ENCODE data around the gene EPHB3.
A peak's percentile ranks its signal among the peaks of the same experiment; 100 is the strongest.

Gene EPHB3

GRCh38 chr3:184561061-184561912 lies at the start of gene EPHB3:
Gene EPHB3, plus strand, starts transcription at chr3:184561785. Its CDS starts 451 bp downstream, at chr3:184562236.
- peak; percentile 100 for DNase-seq

DNA sequence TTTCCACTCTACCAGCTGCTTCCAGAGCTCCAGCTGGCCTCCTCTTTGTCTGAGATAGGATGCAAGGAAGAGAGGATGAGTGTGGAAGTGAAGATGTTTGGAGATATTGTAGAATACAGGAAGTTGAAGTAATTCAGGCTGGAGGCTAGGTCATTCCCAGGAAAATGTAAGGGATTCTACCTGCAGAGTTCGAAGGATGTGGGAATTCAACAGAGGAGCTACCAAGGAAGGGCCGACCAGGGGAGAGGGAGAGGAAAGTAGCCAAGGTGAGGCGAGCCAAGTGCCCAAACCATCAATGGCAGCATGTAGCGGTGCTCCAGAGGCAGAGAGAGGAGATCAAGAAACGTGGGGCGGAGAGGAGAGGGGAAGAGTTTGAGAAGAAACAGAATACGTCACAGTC lies 49.0 kb upstream of the EPHB3 start:
- DNase-seq = no peak

- peak; percentile 90 for DNase-seq
Measured at GRCh38 chr3:184513276-184514170, 48.1 kb upstream of the EPHB3 start.

DNA sequence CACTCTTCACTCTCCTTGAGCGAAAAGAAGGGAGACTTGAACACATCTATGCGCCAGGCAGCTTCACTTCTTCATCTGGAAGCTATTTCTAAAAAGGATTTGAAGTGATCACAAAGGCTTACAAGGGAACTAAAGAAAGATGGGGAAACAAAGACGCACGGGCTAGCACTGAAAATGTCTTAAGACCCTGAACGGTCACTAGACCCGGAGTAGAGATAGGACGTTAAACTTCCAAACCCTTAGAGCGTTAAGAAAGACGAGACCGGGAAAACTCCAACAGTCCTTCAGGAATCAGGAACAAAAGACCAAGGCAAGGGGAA lies 47.5 kb upstream of the EPHB3 start:
- no peak for DNase-seq

- DNase-seq = peak; percentile 38
Measured at GRCh38 chr3:184523825-184524615, 37.6 kb upstream of the EPHB3 start.

- DNase-seq = peak; percentile 45
Measured at GRCh38 chr3:184524981-184525336, 36.6 kb upstream of the EPHB3 start.

- peak; percentile 61 for DNase-seq
Measured at GRCh38 chr3:184525337-184526087, 36.1 kb upstream of the EPHB3 start.

GRCh38 chr3:184526088-184526433 lies 35.5 kb upstream of the EPHB3 start:
- DNase-seq = no peak

DNA sequence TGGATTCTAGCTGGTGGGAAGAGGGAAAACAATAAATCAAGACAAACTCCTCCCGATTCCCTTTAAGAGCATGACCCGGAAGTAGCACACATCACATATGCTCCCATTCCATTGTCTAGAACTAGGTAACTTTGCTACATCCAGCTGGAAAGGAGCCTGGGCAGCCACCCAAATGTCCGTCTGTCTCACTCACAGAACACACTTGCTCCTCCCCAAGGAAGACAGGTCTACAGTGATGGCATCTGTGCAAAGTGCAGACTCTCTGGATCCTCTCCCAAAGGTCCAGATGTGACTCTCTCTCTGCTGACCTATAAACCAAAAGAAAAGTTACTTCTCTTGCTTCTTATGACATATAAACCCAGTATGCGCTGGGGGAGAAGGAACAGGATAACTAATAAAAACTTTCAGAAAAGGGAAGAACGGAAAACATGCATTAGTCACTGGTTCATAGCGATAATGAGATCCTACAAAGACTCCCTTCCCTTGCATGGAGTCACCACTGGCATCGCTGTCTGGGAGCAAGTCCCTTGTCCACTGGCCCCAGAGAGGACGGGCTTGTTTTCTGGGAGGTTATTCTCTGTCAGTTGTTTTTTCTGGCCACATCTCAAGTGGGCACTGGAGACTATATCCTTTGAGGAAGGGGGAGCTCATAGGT lies 29.8 kb upstream of the EPHB3 start:
- no peak for DNase-seq

DNA sequence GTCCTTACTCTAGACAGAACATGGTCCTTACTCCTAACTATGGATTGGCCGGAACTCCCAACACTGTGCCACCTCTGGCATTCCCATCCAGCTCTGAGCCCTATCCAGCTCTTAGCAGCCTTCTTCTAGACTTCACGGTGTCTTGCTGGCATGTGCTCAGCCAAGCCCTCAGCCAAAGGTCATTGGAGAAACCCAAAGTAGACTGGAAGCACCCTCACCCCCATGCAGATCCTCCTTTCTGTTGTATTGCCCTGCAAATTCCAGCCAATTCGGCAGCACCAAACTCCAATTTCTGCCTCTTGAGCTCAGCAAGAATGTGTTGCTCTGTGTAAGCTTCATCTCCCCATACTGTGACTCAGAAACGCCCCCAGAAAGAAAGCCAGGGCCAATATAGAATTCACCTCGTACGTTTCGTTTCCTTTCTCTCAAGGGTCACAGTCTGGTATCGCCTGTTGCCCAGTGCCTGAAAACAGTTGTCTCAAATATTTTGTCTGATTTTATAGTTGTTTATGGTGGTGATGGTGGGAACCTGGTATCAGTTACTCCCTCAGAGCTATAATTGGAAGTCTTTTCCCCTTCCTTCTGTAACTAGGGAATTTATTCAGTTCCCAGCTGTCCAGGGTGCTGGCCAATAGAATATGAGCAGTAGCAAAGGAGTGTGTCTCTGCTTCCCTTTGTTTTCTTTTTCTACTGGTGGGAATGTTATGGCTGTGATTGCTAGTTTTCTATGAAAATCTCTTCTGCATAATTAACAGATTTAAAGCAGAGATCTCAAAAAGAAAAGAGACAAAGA lies 28.4 kb upstream of the EPHB3 start:
- DNase-seq = no peak

DNA sequence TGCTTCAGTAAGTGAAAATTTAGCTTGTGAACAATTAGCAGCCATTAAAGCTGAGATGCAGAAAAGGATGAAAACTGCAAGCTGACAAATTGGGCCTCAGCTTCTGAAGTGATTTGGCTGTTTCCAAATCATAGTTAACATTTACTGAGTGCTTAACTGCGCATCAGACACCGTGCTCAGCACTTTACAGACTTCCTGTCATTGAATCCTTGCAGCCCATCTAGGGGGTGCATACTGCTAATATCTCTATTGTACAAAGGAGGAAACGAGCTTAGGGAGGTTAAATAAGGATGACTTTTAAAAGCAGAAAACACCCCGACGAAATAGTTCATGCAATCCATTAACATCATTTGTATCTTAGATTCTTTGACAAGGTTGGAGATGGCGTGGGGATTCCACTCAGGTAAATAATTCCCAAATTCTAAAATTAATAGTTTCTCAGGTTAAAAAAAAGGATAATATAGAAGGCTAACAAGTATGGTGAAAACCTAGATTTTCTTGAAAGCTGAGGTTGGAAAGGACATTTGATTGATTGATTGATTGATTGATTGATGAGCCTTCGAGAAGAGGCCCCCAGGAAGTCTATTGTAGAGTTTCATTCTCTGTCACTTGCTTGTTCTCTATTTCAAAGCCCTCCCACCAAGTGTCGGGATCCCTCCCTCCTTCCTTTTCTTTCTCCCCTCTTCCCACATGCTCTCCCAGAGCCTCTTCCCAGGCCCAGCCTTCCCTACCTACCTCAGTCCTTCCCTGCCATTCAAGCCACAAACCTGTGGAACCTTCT lies 23.5 kb upstream of the EPHB3 start:
- DNase-seq = no peak

DNA sequence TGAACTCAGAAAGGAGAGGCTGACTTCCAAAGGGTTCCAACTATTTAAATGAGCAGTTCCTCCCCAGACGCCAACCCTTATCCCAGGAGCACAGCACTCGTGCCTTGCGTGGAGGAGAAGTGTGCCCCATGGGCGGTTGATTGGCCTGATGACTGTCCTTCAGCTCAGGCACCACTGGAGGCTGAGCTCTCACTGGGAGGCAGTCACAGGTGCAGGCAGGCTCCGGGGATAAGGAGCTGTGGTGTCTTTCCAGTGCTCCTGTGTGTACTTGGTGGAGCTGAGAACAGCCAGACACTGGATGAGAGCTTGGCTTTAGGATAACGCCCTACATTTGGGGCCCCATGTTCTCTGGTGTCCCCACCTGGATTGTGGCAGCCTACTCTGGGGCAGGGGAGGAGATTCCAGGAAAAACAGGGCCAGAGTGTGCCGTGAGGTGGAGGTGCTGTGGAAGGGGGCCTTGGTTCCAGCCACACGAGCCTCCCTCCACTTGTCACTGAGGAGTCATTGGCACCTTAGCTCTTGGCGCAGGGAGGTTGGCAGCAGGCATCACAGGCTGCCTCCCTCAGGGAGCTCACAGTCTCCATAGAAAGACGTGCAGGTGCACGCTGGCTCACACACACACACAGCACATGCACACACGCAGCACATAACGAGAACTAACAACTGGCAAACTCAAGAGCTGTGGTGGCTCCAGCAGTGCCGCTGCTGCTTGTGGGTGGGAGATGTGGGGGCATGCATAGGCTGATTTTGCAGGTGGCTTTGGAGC lies 22.7 kb upstream of the EPHB3 start:
- DNase-seq = no peak

GRCh38 chr3:184539801-184540435 lies 21.7 kb upstream of the EPHB3 start:
- no peak for DNase-seq

DNA sequence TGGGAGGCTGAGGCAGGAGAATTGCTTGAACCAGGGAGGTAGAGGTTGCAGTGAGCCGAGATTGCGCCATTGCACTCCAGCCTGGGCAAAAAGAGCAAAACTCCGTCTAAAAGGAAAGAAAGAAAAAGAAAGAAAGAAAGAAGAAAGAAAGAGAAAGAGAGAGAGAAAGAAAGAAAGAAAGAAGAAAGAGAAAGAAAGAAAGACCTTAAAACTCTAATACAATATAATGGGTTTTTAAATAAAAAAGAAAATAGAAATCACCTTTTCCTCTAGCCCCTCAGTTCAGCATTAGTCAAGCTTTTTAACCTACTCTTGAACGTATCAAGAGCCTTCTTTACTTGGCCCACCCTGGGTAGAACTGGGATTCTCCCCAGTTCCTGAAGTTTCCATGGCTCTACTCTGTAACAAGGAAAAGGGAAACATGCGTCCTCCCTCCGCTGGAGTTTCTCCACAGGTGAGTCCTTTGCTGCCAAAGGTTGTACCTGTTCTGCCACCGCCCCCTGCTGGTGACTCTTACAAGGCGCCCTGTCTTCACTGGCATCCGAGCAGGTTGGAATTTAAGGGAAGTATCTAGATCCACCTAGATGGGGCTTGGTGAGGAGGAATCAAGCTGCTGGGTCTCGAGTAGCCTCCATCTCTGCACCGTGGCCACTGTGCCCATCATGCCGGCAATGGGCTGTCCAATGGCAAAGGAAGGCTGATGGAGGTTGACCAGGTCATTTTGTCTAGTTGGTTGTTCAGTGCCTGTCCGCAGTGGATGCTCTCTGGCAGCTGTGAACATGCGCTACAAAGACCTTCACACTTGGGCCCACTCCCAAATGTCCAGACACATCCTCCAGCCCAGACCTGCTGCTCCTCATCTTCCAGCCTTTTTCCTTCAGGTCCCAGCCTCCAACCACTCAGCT lies 20.6 kb upstream of the EPHB3 start:
- peak; percentile 95 for DNase-seq

DNA sequence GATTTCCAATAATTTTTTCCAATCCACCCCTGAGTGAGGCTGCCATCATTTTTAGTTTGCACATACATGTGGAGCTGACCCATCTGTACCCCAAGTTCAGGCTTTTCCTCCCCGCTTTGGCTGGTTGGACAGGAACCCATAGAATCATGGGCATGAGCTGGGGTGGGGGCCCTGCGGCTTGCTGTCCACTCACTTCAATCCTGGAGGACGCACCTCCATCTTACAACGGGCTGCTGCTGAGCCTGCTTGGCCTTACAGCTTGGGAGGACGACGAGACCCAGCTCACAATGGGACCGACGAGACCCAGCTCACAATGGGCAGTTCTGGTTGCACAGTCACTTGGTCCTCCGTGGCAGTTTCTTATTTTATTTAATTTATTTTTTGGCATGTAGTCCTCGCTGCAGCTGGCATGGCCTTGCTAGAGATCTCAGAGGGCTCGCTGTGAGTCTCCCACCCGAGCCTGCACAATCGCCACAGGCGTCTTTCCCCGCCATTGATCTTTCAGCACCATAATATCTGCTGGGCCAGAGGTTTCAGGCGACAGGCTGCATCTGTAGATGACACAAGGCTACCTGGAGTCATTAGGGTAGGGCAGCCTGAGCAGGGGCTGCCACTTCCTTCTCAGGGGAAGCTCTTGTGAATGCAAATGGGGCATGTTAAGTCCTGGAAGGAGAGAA lies 19.6 kb upstream of the EPHB3 start:
- no peak for DNase-seq

DNA sequence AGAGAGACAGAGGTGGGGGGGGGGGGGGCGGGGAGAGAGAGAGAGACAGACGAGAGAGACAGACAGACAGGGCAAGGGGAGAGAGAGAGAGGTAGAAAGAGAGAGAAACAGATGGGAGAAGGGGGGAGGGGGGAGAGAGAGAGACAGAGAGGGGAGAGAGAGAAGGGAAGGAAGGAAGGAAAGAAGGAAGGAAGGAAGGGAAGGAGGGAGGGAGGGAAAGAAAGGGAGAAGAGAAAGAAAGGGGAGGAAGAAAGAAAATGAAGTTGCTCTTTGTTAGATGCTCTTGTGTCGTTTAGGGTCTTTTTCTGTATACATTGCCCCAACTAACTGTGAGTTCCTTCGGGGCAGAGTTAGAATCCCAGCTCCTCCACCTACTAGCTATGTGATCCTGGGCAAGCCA lies 19.0 kb upstream of the EPHB3 start:
- DNase-seq = no peak

DNA sequence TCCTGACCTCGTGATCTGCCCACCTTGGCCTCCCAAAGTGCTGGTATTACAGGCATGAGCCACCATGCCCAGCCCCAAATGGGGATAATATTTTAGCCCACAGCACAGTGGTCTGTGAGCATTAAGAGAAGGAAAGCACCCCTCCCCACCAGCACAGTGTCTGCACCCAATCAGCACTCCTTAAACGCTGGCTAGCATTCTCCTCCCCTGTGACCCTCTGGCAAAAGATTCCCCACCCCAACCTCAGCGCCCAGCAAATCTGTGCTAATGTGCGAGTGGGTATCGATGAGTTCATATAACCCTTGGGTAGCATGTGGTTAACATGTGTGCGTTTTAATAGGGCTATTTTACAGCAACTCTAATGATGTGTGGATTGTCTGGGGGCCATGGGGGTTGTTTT lies 18.3 kb upstream of the EPHB3 start:
- no peak for DNase-seq
